ENCODE data around the gene NRARP.

The NRARP gene

DNA sequence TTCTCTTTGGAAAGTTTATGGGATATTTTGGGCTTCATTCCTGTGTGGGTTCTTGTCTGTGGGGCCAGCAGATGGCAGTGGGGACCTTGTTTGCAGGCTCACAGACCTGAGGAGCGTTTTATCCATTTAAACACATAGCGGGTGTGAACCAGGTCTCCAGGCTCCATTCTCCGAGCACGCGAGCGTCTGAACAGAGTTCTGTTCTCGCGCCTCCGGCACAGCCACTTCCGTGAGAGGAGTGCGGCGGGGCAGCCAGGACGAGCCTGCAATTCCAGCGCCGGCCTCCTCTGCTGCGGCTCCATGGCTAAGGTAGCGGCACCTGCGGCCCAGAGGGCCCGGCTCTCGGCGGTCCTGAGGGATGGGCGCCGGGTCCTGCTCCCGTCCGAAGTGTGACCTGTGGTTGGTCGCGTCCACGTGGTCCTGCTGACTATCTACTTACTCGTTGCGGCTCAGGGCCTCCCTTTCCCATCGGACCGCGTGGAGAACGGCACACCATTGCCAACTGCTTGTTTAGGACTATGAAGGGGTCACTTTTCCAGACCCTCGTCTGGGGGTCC lies 7.3 kb downstream of the NRARP start:
- Histone ChIP-seq H3K4me3 (ENCODE audit: low read length) (peak overlapping the region; percentile 15), H3K27me3 (ENCODE audit: insufficient read depth, low read length) (no peaks in the 10 kb centered on the region)

DNA sequence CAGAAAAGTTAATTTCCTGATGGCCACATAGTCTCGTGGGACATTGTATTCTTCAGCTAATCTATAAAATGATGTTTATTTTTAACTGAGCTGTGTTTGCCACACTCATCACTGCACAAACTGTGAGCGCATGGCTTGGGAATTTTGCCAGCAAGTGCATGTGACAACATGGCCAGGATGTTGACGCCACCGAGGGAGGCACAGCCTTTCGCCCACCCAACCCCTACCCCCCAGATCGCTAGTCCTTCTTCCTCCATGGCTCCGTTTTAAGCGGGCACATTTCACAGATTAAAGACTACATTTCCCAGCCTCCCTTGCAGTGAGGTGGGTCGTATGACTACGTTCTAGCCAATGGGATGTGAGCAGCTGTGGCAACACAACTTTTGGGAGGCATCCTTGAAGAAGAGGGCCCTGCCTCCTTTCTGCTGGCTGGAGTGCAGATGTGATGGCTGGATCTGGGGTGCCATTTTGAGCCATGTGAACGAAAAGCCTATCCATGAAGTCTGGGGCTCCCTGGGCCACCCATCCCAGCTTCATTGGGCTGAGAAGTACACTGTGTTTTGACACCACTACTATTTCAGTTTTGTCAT lies 7.9 kb downstream of the NRARP start:
- no peak overlapping the region for H3K4me3 ChIP-seq (ENCODE audit: low read length)
- H3K4me1 ChIP-seq (ENCODE audit: insufficient read depth, low read length) = peaks cover 31% of the 10 kb centered on the region
- H3K36me3 ChIP-seq (ENCODE audit: insufficient read depth, low read length) = peaks cover 9% of the 10 kb centered on the region
- no peak overlapping the region for H2AFZ ChIP-seq (ENCODE audit: low read depth, low read length)
- peaks cover 2% of the 10 kb centered on the region for H3K9me3 ChIP-seq (ENCODE audit: low read length)
- H3K27me3 ChIP-seq (ENCODE audit: insufficient read depth, low read length) = no peaks in the 10 kb centered on the region

More for the DNA sequence above, 7.3 kb downstream of the NRARP start:
- H2AFZ ChIP-seq (ENCODE audit: low read depth, low read length) = no peak overlapping the region
- peaks cover 37% of the 10 kb centered on the region for H3K4me1 ChIP-seq (ENCODE audit: insufficient read depth, low read length)
- H3K36me3 ChIP-seq (ENCODE audit: insufficient read depth, low read length) = peaks cover 9% of the 10 kb centered on the region
- H3K9me3 ChIP-seq (ENCODE audit: low read length) = peaks cover 2% of the 10 kb centered on the region

DNA sequence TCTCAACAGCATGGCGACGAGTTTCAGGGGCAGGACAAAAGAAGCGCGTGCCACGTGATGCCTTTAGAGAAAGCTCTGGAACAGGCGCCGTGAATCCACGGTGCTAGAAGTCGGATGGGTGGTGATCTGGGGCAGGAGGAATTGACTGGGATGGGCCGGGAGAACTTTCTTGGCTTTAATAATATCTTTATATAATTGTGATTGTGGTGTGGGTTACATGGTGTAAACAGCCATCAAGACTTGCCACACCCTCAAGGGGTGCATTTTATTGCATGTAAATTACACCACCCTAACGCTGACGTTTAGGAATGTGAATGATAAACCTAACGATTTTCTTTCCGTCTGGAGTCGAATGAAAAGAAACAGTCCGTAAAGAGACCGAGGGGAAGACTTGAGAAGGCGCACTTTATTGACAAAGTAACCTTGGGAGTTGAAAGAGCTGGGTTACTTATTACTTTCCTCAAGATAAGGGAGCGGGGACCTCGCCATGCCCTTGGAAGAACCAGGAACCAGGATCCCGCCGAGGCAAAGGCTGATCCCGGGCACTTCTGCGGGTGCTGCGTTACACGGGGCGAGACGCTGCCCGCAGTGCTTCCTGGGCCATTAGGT lies 8.5 kb downstream of the NRARP start:
- H3K4me3 ChIP-seq (ENCODE audit: low read length) = no peak overlapping the region
- H3K36me3 ChIP-seq (ENCODE audit: insufficient read depth, low read length) = peaks cover 5% of the 10 kb centered on the region
- H3K9me3 ChIP-seq (ENCODE audit: low read length) = peaks cover 2% of the 10 kb centered on the region
- peaks cover 25% of the 10 kb centered on the region for H3K4me1 ChIP-seq (ENCODE audit: insufficient read depth, low read length)
- H2AFZ ChIP-seq (ENCODE audit: low read depth, low read length) = no peak overlapping the region
- no peaks in the 10 kb centered on the region for H3K27me3 ChIP-seq (ENCODE audit: insufficient read depth, low read length)

DNA sequence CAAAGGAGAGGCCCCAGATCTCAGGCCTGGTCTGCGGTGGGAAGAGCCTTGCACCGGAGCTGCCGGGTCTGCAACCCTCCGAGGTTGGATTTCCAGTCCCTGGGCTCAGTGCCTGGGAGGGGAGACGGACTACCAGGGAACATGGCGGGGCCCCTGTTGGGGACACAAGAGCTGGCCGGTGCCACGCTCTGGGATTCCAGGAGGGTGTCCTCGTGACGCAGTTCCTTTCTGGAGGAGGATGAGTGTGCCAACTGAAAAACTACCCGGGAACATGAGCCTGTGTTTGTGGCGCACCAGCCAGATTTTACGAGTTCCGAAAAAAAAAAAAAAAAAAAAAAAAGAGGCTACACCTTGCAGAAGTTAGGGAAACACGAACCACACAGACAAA lies 9.0 kb downstream of the NRARP start:
- Histone ChIP-seq H3K4me1 (ENCODE audit: insufficient read depth, low read length) (peaks cover 20% of the 10 kb centered on the region), H3K36me3 (ENCODE audit: insufficient read depth, low read length) (peaks cover 2% of the 10 kb centered on the region), H3K9me3 (ENCODE audit: low read length) (peaks cover 2% of the 10 kb centered on the region), H3K27me3 (ENCODE audit: insufficient read depth, low read length) (no peaks in the 10 kb centered on the region), H2AFZ (ENCODE audit: low read depth, low read length) (no peak overlapping the region), H3K4me3 (ENCODE audit: low read length) (no peak overlapping the region)

DNA sequence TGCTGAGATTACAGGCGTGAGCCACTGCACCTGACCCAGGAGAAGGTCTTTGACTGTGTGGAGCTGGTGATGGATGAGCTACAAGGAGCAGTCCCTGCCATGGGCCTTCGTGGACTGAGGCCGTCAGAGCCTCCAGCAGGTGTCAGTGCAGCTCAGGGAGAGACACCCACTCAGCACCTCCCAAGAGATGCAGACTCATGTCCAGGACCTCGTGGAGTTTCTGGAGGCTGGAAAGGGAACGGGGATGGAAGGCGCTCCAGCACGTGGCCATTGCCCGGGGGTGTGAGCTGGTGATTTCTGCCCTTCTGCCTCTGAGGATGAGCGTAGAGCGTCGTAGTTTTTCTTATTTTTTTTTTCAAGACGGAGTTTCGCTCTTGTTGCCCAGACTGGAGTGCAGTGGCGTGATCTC lies 15.1 kb downstream of the NRARP start:
- H3K4me1 ChIP-seq (ENCODE audit: insufficient read depth, low read length) = no peaks in the 10 kb centered on the region

DNA sequence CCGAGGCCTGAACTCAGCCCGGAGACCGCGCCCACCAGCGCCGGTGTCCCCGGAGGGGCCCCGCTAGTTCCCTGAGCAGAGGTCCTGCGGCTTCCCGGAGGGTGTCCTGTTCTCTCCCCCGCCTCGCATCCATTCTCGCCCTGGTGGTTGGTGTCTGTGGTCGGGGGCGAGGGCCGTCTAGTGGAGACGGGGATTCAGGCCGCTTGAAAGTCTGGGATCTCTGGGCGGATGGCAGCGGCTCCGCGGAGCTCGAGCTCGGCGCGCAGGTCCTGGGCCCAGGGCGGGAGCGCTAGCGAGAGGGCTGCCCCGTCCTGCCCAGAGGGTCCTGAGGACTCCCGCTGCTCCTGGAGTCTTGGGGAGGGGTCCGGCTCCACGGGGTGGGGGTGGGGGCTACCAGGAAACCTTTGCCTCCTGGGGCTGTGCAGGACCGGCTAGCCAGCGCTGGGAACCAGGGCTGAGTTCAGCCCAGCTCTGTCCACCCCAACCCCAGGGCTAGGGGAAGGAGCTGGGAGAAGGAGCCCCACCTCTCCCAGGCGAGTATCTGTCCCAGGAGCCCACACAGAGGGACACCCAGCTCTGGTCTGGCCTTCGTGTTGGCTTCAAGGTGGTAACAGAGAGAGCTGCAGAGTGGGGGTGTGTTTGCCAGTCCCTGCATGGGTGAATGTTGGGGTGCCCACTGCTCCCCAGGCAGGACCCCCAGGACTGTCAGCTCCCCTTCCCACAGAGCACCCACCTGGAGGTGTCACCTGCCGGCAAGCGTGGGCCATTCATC lies 20.5 kb downstream of the NRARP start:
- Histone ChIP-seq H3K4me1 (ENCODE audit: insufficient read depth, low read length) (no peaks in the 10 kb centered on the region), H3K36me3 (ENCODE audit: insufficient read depth, low read length) (peaks cover 2% of the 10 kb centered on the region), H3K9me3 (ENCODE audit: low read length) (peaks cover 13% of the 10 kb centered on the region), H2AFZ (ENCODE audit: low read depth, low read length) (no peak overlapping the region), H3K4me3 (ENCODE audit: low read length) (no peak overlapping the region), H3K27me3 (ENCODE audit: insufficient read depth, low read length) (no peaks in the 10 kb centered on the region)

More for the DNA sequence above, 15.1 kb downstream of the NRARP start:
- Histone ChIP-seq H3K4me3 (ENCODE audit: low read length) (no peak overlapping the region), H3K27me3 (ENCODE audit: insufficient read depth, low read length) (no peaks in the 10 kb centered on the region), H3K9me3 (ENCODE audit: low read length) (no peaks in the 10 kb centered on the region), H3K36me3 (ENCODE audit: insufficient read depth, low read length) (no peaks in the 10 kb centered on the region), H2AFZ (ENCODE audit: low read depth, low read length) (no peak overlapping the region)

DNA sequence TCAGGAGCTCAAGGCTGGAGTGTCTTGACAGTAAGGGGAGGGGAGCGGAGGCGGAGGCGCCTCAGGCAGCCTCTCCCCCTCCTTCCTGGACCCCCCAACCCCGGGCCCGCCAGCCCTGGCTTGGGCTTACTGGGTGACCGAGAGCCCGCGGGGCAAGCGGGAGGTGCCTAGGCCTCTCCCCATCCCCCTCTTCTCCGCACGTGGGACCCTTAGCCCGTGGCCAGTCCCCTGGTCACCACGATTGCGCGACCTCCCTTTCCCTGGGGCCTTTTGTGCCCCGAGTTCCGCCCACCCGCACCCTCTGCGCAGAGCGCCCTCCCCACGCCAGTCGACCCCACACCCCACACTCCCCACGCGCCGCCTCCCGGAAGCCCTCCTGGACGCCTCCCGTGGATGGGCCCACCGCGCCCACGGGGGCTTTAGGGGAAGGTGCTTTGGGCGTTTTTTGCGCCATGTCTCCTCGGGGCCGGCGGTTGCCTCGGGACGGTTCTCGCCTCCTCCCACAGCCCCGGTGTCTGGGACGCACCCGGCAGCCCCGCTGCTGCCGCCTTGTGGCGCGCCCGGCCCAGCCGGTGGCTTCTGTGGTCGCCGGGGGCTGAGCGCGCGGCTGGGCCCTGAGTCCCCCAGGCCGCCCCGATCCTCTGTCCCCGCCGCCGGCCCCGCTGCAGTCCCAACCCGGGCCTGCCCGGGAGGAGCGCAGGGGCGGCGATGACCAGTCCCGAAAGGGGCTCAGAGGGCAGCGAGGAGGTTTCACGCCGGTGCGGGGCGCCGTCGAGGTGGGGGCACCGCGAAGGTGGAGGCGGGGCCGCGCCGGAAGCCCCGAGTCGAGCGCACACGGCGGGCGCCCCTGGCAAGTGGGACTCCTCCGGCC lies 21.4 kb downstream of the NRARP start:
- no peaks in the 10 kb centered on the region for H3K27me3 ChIP-seq (ENCODE audit: insufficient read depth, low read length)
- H2AFZ ChIP-seq (ENCODE audit: low read depth, low read length) = no peak overlapping the region
- H3K4me1 ChIP-seq (ENCODE audit: insufficient read depth, low read length) = no peaks in the 10 kb centered on the region
- no peak overlapping the region for H3K4me3 ChIP-seq (ENCODE audit: low read length)
- peaks cover 13% of the 10 kb centered on the region for H3K9me3 ChIP-seq (ENCODE audit: low read length)
- H3K36me3 ChIP-seq (ENCODE audit: insufficient read depth, low read length) = peaks cover 2% of the 10 kb centered on the region

DNA sequence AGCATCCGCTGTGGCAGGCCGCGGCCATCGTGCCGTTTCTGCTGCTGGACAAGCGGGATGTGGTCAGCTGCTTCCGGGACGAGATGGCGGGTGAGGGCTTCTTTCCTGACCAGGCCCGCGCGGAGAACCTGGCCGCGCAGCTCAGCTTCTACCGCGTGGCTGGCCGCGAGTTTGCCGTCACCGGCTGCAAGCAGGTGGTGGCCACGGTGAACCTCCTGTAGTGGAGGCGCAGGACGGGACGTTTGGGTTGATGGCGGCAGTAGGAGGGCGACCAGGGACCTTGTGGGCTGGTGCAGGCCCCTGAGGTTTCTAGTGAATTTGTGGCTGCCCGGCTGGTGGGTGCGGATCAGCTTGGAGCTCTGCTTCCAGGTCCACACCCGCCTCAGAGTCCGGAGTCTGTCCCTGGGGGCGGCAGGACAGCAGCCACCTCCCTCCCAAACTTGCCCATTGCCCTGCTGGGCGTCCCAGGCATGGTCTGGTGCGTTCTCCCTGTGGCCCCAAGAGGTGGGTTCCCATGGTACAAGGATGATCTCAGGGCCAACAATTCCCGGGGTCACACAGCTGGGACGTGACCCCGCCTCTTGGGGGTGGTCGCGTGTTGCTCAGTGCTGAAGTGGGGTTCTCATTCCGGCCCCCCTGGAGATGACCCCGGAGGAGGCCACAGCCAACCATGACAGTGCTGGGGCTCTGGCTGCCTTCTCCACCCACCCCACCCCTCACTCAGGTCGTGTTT lies 22.2 kb downstream of the NRARP start:
- H3K27me3 ChIP-seq (ENCODE audit: insufficient read depth, low read length) = no peaks in the 10 kb centered on the region
- no peak overlapping the region for H2AFZ ChIP-seq (ENCODE audit: low read depth, low read length)
- no peak overlapping the region for H3K4me3 ChIP-seq (ENCODE audit: low read length)
- peaks cover 2% of the 10 kb centered on the region for H3K36me3 ChIP-seq (ENCODE audit: insufficient read depth, low read length)
- H3K9me3 ChIP-seq (ENCODE audit: low read length) = peaks cover 13% of the 10 kb centered on the region
- no peaks in the 10 kb centered on the region for H3K4me1 ChIP-seq (ENCODE audit: insufficient read depth, low read length)

DNA sequence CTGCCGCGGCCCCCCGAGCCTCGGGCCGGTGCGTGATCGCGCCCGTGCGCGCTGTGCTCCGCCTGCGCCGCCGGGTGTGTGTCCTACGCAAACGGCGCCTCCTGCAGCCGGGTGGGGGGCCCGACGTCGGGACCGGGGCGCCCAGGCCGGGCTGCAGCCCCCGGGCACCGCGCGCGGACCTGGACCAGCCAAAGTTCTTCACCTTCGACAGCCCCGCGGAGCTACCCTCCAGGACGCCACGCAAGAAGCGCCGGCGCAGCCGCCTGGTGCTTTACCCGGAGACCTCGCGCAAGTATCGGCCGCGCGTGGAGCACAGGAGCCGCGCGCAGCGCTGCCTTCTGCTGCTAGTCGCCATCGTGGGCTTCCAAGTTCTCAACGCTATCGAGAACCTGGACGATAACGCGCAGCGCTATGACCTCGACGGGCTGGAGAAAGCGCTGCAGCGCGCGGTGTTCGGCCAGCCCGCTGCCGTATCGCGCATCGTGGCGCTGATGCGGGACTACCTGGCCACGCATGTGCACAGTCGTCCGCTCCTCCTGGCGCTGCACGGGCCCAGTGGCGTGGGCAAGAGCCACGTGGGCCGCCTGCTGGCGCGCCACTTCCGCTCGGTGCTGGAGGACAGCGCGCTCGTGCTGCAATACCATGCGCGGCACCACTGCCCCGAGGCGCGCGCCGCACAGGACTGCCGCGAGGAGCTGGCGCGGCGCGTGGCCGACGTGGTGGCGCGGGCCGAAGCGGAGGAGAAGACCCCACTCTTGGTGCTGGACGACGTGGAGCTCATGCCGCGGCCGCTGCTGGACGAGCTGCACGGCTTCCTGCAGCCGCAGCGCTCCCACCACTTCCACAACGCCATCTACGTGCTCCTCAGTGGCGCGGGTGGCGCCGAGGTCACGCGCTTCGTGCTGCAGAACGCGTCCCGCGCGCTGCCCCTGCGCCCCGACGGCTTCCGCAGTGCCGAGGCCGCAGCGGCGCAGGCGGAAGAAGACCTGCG lies 23.1 kb downstream of the NRARP start:
- Histone ChIP-seq H3K4me1 (ENCODE audit: insufficient read depth, low read length) (no peaks in the 10 kb centered on the region), H2AFZ (ENCODE audit: low read depth, low read length) (no peak overlapping the region), H3K27me3 (ENCODE audit: insufficient read depth, low read length) (no peaks in the 10 kb centered on the region), H3K36me3 (ENCODE audit: insufficient read depth, low read length) (peaks cover 8% of the 10 kb centered on the region), H3K9me3 (ENCODE audit: low read length) (peaks cover 13% of the 10 kb centered on the region), H3K4me3 (ENCODE audit: low read length) (no peak overlapping the region)

DNA sequence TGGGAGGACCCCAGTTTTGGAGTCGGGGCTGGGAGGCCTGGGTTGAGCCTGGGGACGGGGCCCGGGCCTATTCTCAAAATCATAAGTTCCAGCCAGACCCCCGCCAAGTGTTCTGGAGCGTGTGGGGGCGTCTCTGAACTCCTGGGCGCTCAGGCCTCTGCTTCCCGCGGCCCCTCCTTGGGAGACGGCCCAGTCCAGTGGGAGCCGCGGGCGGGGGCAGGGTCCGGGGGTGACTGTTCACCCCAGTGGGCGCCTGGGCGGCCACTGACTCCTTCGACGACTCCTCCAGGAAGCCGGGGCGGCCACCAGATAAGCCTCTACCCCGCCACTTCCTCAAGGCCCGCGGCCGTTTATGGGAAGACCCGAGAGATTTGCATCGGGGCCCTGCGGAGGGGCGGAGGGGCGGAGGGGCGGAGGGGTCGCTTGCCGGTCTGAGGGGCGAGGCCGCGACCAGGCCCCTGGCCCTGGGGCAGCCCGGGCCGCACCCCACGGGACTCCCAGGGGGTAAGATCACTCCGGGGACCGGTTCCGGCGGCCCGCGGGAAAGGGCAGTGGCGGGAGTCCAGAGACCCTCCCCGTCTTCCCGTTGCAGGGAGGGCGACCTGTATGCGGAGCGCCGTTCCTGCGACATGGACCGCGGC lies 23.9 kb downstream of the NRARP start:
- no peak overlapping the region for H2AFZ ChIP-seq (ENCODE audit: low read depth, low read length)
- no peaks in the 10 kb centered on the region for H3K27me3 ChIP-seq (ENCODE audit: insufficient read depth, low read length)
- no peak overlapping the region for H3K4me3 ChIP-seq (ENCODE audit: low read length)
- H3K4me1 ChIP-seq (ENCODE audit: insufficient read depth, low read length) = no peaks in the 10 kb centered on the region
- H3K36me3 ChIP-seq (ENCODE audit: insufficient read depth, low read length) = peaks cover 15% of the 10 kb centered on the region
- H3K9me3 ChIP-seq (ENCODE audit: low read length) = peaks cover 13% of the 10 kb centered on the region

DNA sequence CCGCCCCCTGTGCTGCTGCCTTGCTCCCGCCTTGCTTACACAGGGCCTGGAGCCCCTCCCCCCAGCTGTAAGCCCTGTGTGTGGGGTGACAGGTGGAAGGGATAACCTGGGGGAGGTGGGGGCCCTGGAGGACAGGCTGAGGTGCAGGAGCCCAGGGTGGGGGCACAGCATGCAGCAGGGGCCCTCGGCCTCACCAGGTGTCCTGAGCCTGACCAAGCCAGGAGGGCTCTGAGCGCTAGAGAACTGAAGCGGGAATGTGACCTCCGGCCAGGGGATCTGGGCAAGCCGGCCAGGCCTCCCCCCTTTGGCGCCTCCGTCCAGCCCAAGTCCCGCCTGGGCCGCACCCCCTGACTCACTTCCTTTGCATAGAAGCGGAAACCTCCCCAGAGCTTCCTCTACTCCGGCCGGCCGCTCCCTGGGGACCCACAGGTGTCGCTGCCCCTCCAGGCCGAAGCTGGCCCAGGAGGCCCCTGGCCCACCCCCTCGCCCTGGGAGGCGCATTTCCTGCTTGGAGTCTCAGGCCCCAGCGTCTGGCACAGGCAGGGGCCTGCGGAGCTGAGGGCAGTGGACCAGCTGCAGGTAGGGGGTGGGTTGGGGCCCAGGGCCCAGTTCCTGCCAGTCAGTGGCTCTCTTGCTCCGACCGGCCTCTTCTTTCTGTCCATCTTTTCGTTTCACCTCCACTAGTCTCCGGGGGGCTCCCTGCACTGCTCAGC lies 24.6 kb downstream of the NRARP start, which contains the start of gene TOR4A:
TSS of gene TOR4A (plus strand) at position 398 of the 713 bp plus-strand sequence. CDS start 964 bp downstream, outside the sequence.
- Histone ChIP-seq H2AFZ (ENCODE audit: low read depth, low read length) (no peak within 1 kb of the TSS), H3K27me3 (ENCODE audit: insufficient read depth, low read length) (no peaks in the 10 kb centered on the region), H3K4me1 (ENCODE audit: insufficient read depth, low read length) (no peaks in the 10 kb centered on the region), H3K9me3 (ENCODE audit: low read length) (peaks cover 13% of the 10 kb centered on the region), H3K4me3 (ENCODE audit: low read length) (no peak within 1 kb of the TSS), H3K36me3 (ENCODE audit: insufficient read depth, low read length) (peaks cover 21% of the 10 kb centered on the region)

Measured in neuron (in vitro differentiated cells).